Lung microvascular endothelial cell (primary cell): ENCODE results near the gene MAP3K14. TPM values are rescaled to one million over a fixed set of nuclear protein-coding genes. Genes with fewer than 3 reads are reported as not detected.

ENCODE experiments used
- DNase-seq, 2 donors: peaks; one replicate each; pipeline versions ENCODE4 v3.0.0 to v3.0.0-alpha.2; 2010; ENCODE audit warnings: low read depth in 2 of 2
- total RNA-seq: library from RNA; depleted of rRNA; stranded (reverse); fragments of >200 nt; gene quantifications from 2 replicates; pipeline ENCODE4 v1.2.1, GENCODE V29; 2014

MAP3K14 gene
- total RNA-seq, 1 donor from 2014 or later = 1.8 TPM

DNA sequence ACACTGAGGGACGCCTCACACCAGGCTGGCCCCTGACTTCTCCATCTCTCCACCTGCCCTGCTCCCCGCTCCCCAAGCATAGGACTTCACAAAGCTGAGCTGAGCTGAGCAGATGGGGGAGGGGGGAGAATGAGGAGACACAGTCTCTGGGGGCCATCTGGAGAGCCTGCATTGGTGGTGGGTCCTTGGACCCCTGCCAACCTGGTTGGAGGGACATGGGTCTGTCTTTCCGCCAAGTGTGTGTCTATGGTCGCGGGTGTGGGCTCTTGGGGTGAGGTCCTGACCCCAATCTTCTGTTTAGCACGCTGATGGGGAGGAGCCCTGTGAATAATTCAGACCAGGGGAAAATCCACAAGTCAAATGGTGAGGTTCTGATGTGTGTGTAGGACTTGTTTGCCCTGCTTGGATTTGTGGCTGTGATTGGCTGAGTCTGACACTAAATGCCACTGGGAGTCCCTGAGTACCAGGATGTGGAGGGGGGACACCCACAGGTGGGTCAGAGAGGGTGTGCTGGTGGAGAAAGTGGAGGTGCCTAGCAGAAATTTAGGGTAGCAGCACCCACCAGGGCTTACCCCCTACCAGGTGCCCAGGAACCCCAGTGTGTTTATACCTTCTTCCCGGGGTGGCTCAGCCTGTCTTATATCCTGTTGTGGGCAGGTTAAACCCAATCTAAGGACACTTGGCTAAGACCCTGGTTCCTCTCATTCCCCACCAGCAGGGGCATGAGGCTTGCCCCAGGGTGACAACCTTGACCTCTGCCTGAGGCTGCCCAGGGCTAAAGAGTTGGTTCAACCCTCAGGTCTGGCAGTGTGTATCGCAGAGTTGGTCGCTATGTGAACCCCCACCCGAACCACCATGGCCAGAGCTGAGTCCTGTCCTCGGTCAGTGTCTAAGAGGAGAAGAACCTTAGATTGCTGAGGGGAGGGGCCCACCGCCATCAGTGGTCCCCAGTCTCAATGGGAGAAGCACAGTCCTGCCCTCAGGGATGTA, 93.0 kb downstream of the MAP3K14 start:
- no peak for DNase-seq

GRCh38 chr17:45222996-45223538, 93.8 kb downstream of the MAP3K14 start:
- DNase-seq = no peak

GRCh38 chr17:45222289-45222995, 94.4 kb downstream of the MAP3K14 start:
- DNase-seq = no peak

DNA sequence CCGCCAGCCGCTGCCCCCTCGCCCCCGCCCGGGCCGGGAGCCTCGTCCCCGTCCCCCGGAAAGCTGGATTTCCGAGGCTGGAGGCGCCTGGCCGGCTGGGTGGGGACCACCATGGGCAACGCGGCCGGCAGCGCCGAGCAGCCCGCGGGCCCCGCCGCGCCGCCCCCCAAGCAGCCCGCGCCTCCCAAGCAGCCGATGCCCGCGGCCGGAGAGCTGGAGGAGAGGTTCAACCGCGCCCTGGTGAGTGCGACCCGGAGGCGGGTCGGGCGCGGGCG, 94.9 kb downstream of the MAP3K14 start:
- no peak for DNase-seq

- DNase-seq = peak in 1 of 2 donors; percentile 22
Measured at GRCh38 chr17:45221081-45222013, 95.5 kb downstream of the MAP3K14 start, which contains the start of gene FMNL1. TSS of gene FMNL1 (plus strand) at chr17:45221885. CDS start at chr17:45222125, 240 bp downstream.

GRCh38 chr17:45220079-45220478, 96.7 kb downstream of the MAP3K14 start:
- no peak for DNase-seq

DNA sequence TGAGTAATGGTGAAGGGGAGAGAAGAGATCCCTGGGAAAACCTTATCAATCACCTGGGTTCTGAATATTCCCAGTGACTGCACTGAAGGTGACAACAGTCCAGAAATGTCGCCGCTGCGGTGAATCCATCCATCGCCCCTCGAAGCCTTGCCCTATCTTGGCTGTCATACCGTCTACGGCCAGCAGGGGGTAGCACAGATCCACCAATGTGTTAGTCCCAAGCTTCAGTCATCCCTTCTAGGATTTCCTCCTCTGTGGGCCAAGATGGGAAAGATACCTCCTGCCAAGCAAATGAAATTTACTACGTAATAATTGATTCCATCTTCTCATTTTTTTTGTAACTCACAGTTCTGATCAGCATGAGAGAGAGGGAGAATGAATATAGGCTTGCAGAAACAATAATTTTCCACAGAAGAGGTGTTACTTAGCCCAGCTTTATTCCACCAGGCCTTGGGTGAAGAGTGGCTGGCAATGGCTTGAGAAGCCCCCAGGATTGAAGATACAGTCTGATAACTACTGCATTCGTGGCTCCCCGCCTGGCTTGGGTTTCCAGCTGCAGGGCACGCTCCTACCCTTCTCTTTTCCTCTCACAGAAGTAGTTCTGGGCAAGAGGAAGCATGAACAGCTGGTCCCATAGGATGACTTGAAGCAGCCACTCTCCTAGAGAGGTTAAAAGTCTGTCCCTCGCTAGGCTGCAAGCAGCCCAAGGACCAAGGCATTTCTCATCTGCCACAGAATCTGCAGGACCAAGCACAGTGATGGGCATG, 97.7 kb downstream of the MAP3K14 start:
- DNase-seq = peak; percentile 74 to 79

Other genes starting within 250 kb of the MAP3K14 start
- gene PLCD3, start 184.5 kb downstream of the MAP3K14 start, total RNA-seq = 10.9 and 12.3 TPM in 2 replicates
- gene ACBD4, start 181.3 kb downstream of the MAP3K14 start, total RNA-seq = 3.2 and 3.3 TPM in 2 replicates
- 4.8 and 7.1 TPM in 2 replicates for gene HEXIM1, start 168.5 kb downstream of the MAP3K14 start, total RNA-seq
- gene HEXIM2, start 155.1 kb downstream of the MAP3K14 start, total RNA-seq = 2.6 and 3.1 TPM in 2 replicates
- gene FMNL1, start 95.1 kb downstream of the MAP3K14 start, total RNA-seq = 0.65 and 0.79 TPM in 2 replicates
- not detected in 2 replicates for gene SPATA32, start 54.9 kb downstream of the MAP3K14 start, total RNA-seq
- 19.0 and 33.7 TPM in 2 replicates for gene ARHGAP27, start 115.8 kb upstream of the MAP3K14 start, total RNA-seq
- gene PLEKHM1, start 173.7 kb upstream of the MAP3K14 start, total RNA-seq = 12.0 and 19.6 TPM in 2 replicates